Lung (tissue), 12 donors: ENCODE measurements around the gene PLEKHH1. TPM values are rescaled to one million over a fixed set of nuclear protein-coding genes. Genes with fewer than 3 reads are reported as not detected.

Experiments used
- ATAC-seq: fragments of 200-7000 bp; cut with Tn5 transposase; one replicate; pipeline ENCODE4 v1.9.1; 2020; ENCODE audit warnings: moderate number of reproducible peaks; ENCODE audit not compliant: insufficient read depth, low FRiP score
- DNase-seq, 3 donors: peaks; one replicate each; pipeline ENCODE4 v3.0.0-alpha.2; 2013 to 2017
- H3K27ac ChIP-seq, 2 donors: one replicate each; pipeline ENCODE4 v1.5.1; 2013; ENCODE audit warnings: mild to moderate bottlenecking in 2 of 2, moderate library complexity in 2 of 2, control low read depth in 1 of 2, inconsistent platforms in 1 of 2, low read depth in 1 of 2, low read length in 1 of 2
- H3K27me3 ChIP-seq, 3 donors: one replicate each; pipeline ENCODE4 v1.5.1; 2013; ENCODE audit warnings: low read length in 2 of 3; ENCODE audit not compliant: control insufficient read depth in 3 of 3, insufficient read depth in 3 of 3
- H3K36me3 ChIP-seq, 4 donors: one replicate each; pipeline ENCODE4 v1.5.1; 2013; ENCODE audit warnings: low read length in 4 of 4, mild to moderate bottlenecking in 1 of 4, moderate library complexity in 1 of 4; ENCODE audit not compliant: control insufficient read depth in 4 of 4, insufficient read depth in 4 of 4
- H3K4me1 ChIP-seq, 5 donors: one replicate each; pipeline ENCODE4 v1.5.1; 2013; ENCODE audit warnings: low read length in 5 of 5, mild to moderate bottlenecking in 2 of 5, moderate library complexity in 1 of 5; ENCODE audit not compliant: control insufficient read depth in 5 of 5, insufficient read depth in 5 of 5
- H3K4me3 ChIP-seq: one replicate; pipeline ENCODE4 v1.5.1; 2013; ENCODE audit warnings: mild to moderate bottlenecking, control low read depth, moderate library complexity
- H3K9ac ChIP-seq, 2 donors: one replicate each; pipeline ENCODE4 v1.5.1; 2013; ENCODE audit warnings: low read length in 2 of 2, control low read depth in 1 of 2; ENCODE audit not compliant: insufficient read depth in 1 of 2
- H3K9me3 ChIP-seq, 4 donors: one replicate each; pipeline ENCODE4 v1.5.1; 2013; ENCODE audit warnings: low read length in 3 of 4, mild to moderate bottlenecking in 1 of 4, moderate library complexity in 1 of 4; ENCODE audit not compliant: control insufficient read depth in 4 of 4, insufficient read depth in 3 of 4
- CTCF ChIP-seq: IDR thresholded peaks from 2 replicates; pipeline ENCODE4 v1.5.1; 2012; ENCODE audit warnings: mild to moderate bottlenecking; ENCODE audit errors: control extremely low read depth, extremely low read depth
- whole genome bisulfite sequencing, 2 donors: extraction: QIAGEN DNeasy Blood & Tissue Kit; methylation state at CpG; one replicate each; pipeline ENCODE4 v1.1.7; 2013; 5-methylcytosine and 5-hydroxymethylcytosine counted together
- polyA plus RNA-seq, 2 donors: library from polyadenylated mRNA; stranded (reverse); fragments of 200-250 nt; gene quantifications; one replicate each; pipeline ENCODE4 v1.2.1, GENCODE V29; 2013
- total RNA-seq, 2 donors: library from RNA; depleted of rRNA in 1 of 2; stranded (reverse); fragments of >200 nt in 1 of 2; gene quantifications; one replicate each; pipeline ENCODE4 v1.2.1, GENCODE V29; 2014 to 2021
- donor health status: control.
- donor health status: control.
- donor health status: Bipolar disorder and iron deficiency.
- donor health status: healthy.
- donor health status: DM: yes; HTN: yes; CAD: no.

Gene PLEKHH1
- total and polyA plus RNA-seq, 4 donors: 0.80 to 9.3 (median 2.9) TPM

DNA sequence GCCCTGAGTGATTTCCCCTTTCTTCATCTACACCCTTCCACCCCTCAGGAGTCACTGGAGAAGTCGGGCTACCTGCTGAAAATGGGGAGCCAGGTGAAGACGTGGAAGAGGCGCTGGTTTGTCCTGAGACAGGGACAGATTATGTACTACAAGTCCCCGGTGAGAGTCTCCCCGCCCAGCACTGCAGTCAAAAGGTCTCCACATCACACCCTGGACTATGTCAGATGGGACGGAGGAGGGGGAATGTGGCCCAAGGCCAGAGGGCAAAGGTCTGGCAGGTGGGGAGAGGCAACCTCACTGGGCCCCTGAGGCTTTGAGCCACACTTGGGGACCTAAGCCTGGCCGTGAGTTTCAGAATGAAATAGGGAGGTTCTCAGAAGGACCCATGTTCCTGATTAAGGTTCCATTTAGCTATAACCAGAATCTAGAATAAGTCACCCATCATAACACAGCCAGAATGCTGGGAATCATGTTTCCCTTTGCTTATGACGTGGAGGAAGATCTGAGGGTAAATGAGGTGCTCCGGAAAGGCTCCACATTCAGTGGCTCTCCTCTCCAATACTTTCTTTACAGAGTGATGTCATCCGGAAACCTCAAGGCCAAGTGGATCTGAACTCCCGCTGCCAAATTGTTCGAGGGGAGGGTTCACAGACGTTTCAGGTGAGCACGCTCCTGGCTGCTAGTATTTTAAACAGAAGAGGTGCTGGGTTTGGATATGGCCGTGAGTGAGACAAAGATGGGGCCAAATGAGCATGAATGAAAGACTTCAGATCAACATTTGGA is 40.3 kb downstream of the PLEKHH1 start:
- DNase-seq (no peak), ATAC-seq (no peak)
- no peaks in the 10 kb centered on the region for H3K27me3 ChIP-seq
- no peak overlapping the region for H3K27ac ChIP-seq
- WGBS, 2 donors: 82 to 90% methylated on average over 15 of the region's 15 CpGs
- H3K36me3 ChIP-seq: no peaks in the 10 kb centered on the region
- H3K9me3 ChIP-seq: peaks cover 0 to 2% (median 0%) of the 10 kb centered on the region in 4 donors
- H3K4me1 ChIP-seq: no peaks in the 10 kb centered on the region
- no peak for TF ChIP-seq CTCF
- no peak overlapping the region for H3K4me3 ChIP-seq
- no peak overlapping the region for H3K9ac ChIP-seq

DNA sequence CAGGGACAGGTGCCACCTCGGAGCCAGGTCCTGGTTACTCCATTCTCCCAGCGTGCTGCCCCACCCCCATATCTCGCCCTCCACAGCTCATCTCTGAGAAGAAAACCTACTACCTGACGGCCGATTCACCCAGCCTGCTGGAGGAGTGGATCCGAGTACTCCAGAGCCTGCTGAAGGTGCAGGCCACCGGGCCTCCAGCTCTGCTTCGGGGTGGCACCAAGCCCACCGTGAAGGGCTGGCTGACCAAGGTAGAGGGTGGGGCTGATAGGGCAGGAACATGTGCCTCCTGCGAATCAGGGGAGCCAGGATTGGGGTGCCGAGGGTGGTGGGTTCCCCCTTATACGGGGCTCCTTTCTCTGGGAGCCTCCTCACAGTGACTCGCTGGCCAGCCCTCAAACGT is 41.1 kb downstream of the PLEKHH1 start:
- Histone ChIP-seq H3K27ac (no peak overlapping the region), H3K4me1 (no peaks in the 10 kb centered on the region), H3K4me3 (no peak overlapping the region), H3K9ac (no peak overlapping the region), H3K27me3 (no peaks in the 10 kb centered on the region), H3K9me3 (peaks cover 0 to 2% (median 0%) of the 10 kb centered on the region in 4 donors), H3K36me3 (no peaks in the 10 kb centered on the region)
- ATAC-seq: no peak
- WGBS, 2 donors: 91 to 93% methylated on average over 14 of the region's 14 CpGs
- no peak for DNase-seq
- no peak for TF ChIP-seq CTCF

DNA sequence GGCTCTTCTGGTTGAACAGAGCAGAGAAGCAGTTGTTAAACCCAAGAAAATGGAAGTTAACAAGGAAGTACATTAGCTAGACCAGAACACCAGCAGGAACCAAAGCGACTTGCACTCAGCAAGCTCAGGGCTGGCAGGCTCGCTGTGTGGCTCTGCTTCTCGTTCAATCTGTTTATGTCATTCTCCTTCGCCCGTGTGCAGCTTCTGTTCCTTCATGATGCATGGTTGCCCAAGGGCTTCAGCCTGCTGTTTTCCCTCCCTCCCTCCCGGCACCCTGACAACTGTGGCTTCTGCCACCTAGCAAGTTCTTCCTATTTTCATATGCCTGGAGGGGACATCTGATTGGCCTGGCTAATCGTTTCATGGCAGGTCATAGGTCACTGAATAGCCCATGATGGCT is 41.7 kb downstream of the PLEKHH1 start:
- Histone ChIP-seq H3K27ac (no peak overlapping the region), H3K9me3 (peaks cover 0 to under 1% (median 0%) of the 10 kb centered on the region in 4 donors), H3K27me3 (no peaks in the 10 kb centered on the region), H3K9ac (no peak overlapping the region), H3K4me3 (no peak overlapping the region), H3K36me3 (no peaks in the 10 kb centered on the region), H3K4me1 (no peaks in the 10 kb centered on the region)
- ATAC-seq (no peak), DNase-seq (no peak)
- TF ChIP-seq CTCF: no peak
- WGBS, 2 donors: 82 to 86% methylated on average over 7 of the region's 7 CpGs
